ENCODE measurements around the gene REV3L.

The REV3L gene

GRCh38 chr6:111382476-111383294 lies 100.3 kb downstream of the REV3L start:
- Histone ChIP-seq H3K9ac (ENCODE audit: low read length) (no peak overlapping the region), H3K18ac (ENCODE audit: low read length) (no peak overlapping the region), H2BK15ac (replicated peaks; ENCODE audit: low read depth) (no peak overlapping the region), H4K8ac (ENCODE audit: low read depth, low read length) (no peak overlapping the region), H2BK5ac (ENCODE audit: low read length) (no peak overlapping the region), H3K23ac (ENCODE audit: low read length) (no peak overlapping the region), H2BK120ac (ENCODE audit: low read depth, low read length) (no peak overlapping the region), H3K79me1 (ENCODE audit: low read length) (no peaks in the 10 kb centered on the region), H3K4me2 (ENCODE audit: low read length) (no peak overlapping the region), H3K27me3 (ENCODE audit: insufficient read depth, low read length, poor library complexity) (no peaks in the 10 kb centered on the region), H3K56ac (ENCODE audit: low read length) (no peak overlapping the region), H3K27ac (ENCODE audit: low read depth, low read length) (no peak overlapping the region), H4K5ac (ENCODE audit: low read length) (no peak overlapping the region), H3K36me3 (ENCODE audit: control insufficient read depth, insufficient read depth, low read length) (no peaks in the 10 kb centered on the region), H3K4me1 (ENCODE audit: control insufficient read depth, low read depth, low read length) (no peaks in the 10 kb centered on the region), H3K4me3 (ENCODE audit: low read length) (no peak overlapping the region), H2AK5ac (ENCODE audit: low read length) (no peak overlapping the region), H3K79me2 (ENCODE audit: control insufficient read depth, insufficient read depth, low read length) (no peaks in the 10 kb centered on the region), H3K4ac (ENCODE audit: low read depth, low read length) (no peak overlapping the region)
- no CpG with 5 or more reads among the region's 9 CpGs for WGBS (ENCODE audit: extremely low coverage, insufficient coverage, low lambda C conversion rate)
- DNase-seq, result no peak

- Histone ChIP-seq H3K18ac (ENCODE audit: low read length) (no peak overlapping the region), H3K9ac (ENCODE audit: low read length) (no peak overlapping the region), H3K79me2 (ENCODE audit: control insufficient read depth, insufficient read depth, low read length) (no peaks in the 10 kb centered on the region), H3K36me3 (ENCODE audit: control insufficient read depth, insufficient read depth, low read length) (no peaks in the 10 kb centered on the region), H3K4me3 (ENCODE audit: low read length) (no peak overlapping the region), H4K8ac (ENCODE audit: low read depth, low read length) (no peak overlapping the region), H3K56ac (ENCODE audit: low read length) (no peak overlapping the region), H2BK120ac (ENCODE audit: low read depth, low read length) (no peak overlapping the region), H2BK15ac (replicated peaks; ENCODE audit: low read depth) (no peak overlapping the region), H4K5ac (ENCODE audit: low read length) (no peak overlapping the region), H3K27ac (ENCODE audit: low read depth, low read length) (no peak overlapping the region), H3K4ac (ENCODE audit: low read depth, low read length) (no peak overlapping the region), H3K4me1 (ENCODE audit: control insufficient read depth, low read depth, low read length) (no peaks in the 10 kb centered on the region), H3K23ac (ENCODE audit: low read length) (no peak overlapping the region), H3K27me3 (ENCODE audit: insufficient read depth, low read length, poor library complexity) (no peaks in the 10 kb centered on the region), H3K4me2 (ENCODE audit: low read length) (no peak overlapping the region), H2BK5ac (ENCODE audit: low read length) (no peak overlapping the region), H3K79me1 (ENCODE audit: low read length) (no peaks in the 10 kb centered on the region), H2AK5ac (ENCODE audit: low read length) (no peak overlapping the region)
- no peak for DNase-seq
- WGBS (ENCODE audit: extremely low coverage, insufficient coverage, low lambda C conversion rate), result no CpG with 5 or more reads among the region's 1 CpG
Observed at GRCh38 chr6:111381728-111382127, 101.3 kb downstream of the REV3L start.

- no peak overlapping the region for H4K8ac ChIP-seq (ENCODE audit: low read depth, low read length)
- no peak for DNase-seq
- no peaks in the 10 kb centered on the region for H3K79me1 ChIP-seq (ENCODE audit: low read length)
- no peak overlapping the region for H3K4me2 ChIP-seq (ENCODE audit: low read length)
- H3K18ac ChIP-seq (ENCODE audit: low read length), result no peak overlapping the region
- H2BK120ac ChIP-seq (ENCODE audit: low read depth, low read length), result no peak overlapping the region
- no peak overlapping the region for H3K9ac ChIP-seq (ENCODE audit: low read length)
- no peak overlapping the region for H3K27ac ChIP-seq (ENCODE audit: low read depth, low read length)
- H3K4me1 ChIP-seq (ENCODE audit: control insufficient read depth, low read depth, low read length), result no peaks in the 10 kb centered on the region
- no peak overlapping the region for H3K56ac ChIP-seq (ENCODE audit: low read length)
- H3K23ac ChIP-seq (ENCODE audit: low read length), result no peak overlapping the region
- H3K4me3 ChIP-seq (ENCODE audit: low read length), result no peak overlapping the region
- H3K4ac ChIP-seq (ENCODE audit: low read depth, low read length), result no peak overlapping the region
- H4K5ac ChIP-seq (ENCODE audit: low read length), result no peak overlapping the region
- no peak overlapping the region for H2AK5ac ChIP-seq (ENCODE audit: low read length)
- H2BK5ac ChIP-seq (ENCODE audit: low read length), result no peak overlapping the region
- H3K79me2 ChIP-seq (ENCODE audit: control insufficient read depth, insufficient read depth, low read length), result no peaks in the 10 kb centered on the region
- no peak overlapping the region for H2BK15ac ChIP-seq (replicated peaks; ENCODE audit: low read depth)
- no peaks in the 10 kb centered on the region for H3K36me3 ChIP-seq (ENCODE audit: control insufficient read depth, insufficient read depth, low read length)
- H3K27me3 ChIP-seq (ENCODE audit: insufficient read depth, low read length, poor library complexity), result no peaks in the 10 kb centered on the region
Observed at GRCh38 chr6:111381123-111381522, 101.9 kb downstream of the REV3L start.

GRCh38 chr6:111379831-111380230 lies 103.2 kb downstream of the REV3L start:
- DNase-seq, result no peak
- no peak overlapping the region for H3K4ac ChIP-seq (ENCODE audit: low read depth, low read length)
- no peak overlapping the region for H3K18ac ChIP-seq (ENCODE audit: low read length)
- no peaks in the 10 kb centered on the region for H3K27me3 ChIP-seq (ENCODE audit: insufficient read depth, low read length, poor library complexity)
- H4K8ac ChIP-seq (ENCODE audit: low read depth, low read length), result no peak overlapping the region
- H3K4me2 ChIP-seq (ENCODE audit: low read length), result no peak overlapping the region
- no peak overlapping the region for H3K4me3 ChIP-seq (ENCODE audit: low read length)
- no peak overlapping the region for H3K23ac ChIP-seq (ENCODE audit: low read length)
- no peaks in the 10 kb centered on the region for H3K79me2 ChIP-seq (ENCODE audit: control insufficient read depth, insufficient read depth, low read length)
- H3K56ac ChIP-seq (ENCODE audit: low read length), result no peak overlapping the region
- H2BK15ac ChIP-seq (replicated peaks; ENCODE audit: low read depth), result no peak overlapping the region
- no peak overlapping the region for H2BK5ac ChIP-seq (ENCODE audit: low read length)
- no peak overlapping the region for H4K5ac ChIP-seq (ENCODE audit: low read length)
- no peaks in the 10 kb centered on the region for H3K79me1 ChIP-seq (ENCODE audit: low read length)
- no peaks in the 10 kb centered on the region for H3K36me3 ChIP-seq (ENCODE audit: control insufficient read depth, insufficient read depth, low read length)
- H3K9ac ChIP-seq (ENCODE audit: low read length), result no peak overlapping the region
- no peak overlapping the region for H2BK120ac ChIP-seq (ENCODE audit: low read depth, low read length)
- WGBS (ENCODE audit: extremely low coverage, insufficient coverage, low lambda C conversion rate), result no CpG with 5 or more reads among the region's 2 CpGs
- H3K4me1 ChIP-seq (ENCODE audit: control insufficient read depth, low read depth, low read length), result no peaks in the 10 kb centered on the region
- no peak overlapping the region for H2AK5ac ChIP-seq (ENCODE audit: low read length)
- H3K27ac ChIP-seq (ENCODE audit: low read depth, low read length), result no peak overlapping the region

GRCh38 chr6:111379302-111379701 lies 103.7 kb downstream of the REV3L start:
- DNase-seq, result no peak
- H2BK5ac ChIP-seq (ENCODE audit: low read length), result no peak overlapping the region

GRCh38 chr6:111377558-111378120 lies 105.4 kb downstream of the REV3L start:
- Histone ChIP-seq H3K27me3 (ENCODE audit: insufficient read depth, low read length, poor library complexity) (no peaks in the 10 kb centered on the region), H3K79me1 (ENCODE audit: low read length) (no peaks in the 10 kb centered on the region)

More at GRCh38 chr6:111379302-111379701, 103.7 kb downstream of the REV3L start:
- H3K4me3 ChIP-seq (ENCODE audit: low read length), result no peak overlapping the region
- no peak overlapping the region for H3K27ac ChIP-seq (ENCODE audit: low read depth, low read length)
- H3K4me2 ChIP-seq (ENCODE audit: low read length), result no peak overlapping the region
- H3K18ac ChIP-seq (ENCODE audit: low read length), result no peak overlapping the region
- no peaks in the 10 kb centered on the region for H3K4me1 ChIP-seq (ENCODE audit: control insufficient read depth, low read depth, low read length)
- H3K4ac ChIP-seq (ENCODE audit: low read depth, low read length), result no peak overlapping the region
- H3K79me1 ChIP-seq (ENCODE audit: low read length), result no peaks in the 10 kb centered on the region
- no peak overlapping the region for H4K5ac ChIP-seq (ENCODE audit: low read length)
- H3K27me3 ChIP-seq (ENCODE audit: insufficient read depth, low read length, poor library complexity), result no peaks in the 10 kb centered on the region
- H2BK15ac ChIP-seq (replicated peaks; ENCODE audit: low read depth), result no peak overlapping the region
- no peak overlapping the region for H4K8ac ChIP-seq (ENCODE audit: low read depth, low read length)
- H3K23ac ChIP-seq (ENCODE audit: low read length), result no peak overlapping the region
- no peaks in the 10 kb centered on the region for H3K36me3 ChIP-seq (ENCODE audit: control insufficient read depth, insufficient read depth, low read length)
- H3K79me2 ChIP-seq (ENCODE audit: control insufficient read depth, insufficient read depth, low read length), result no peaks in the 10 kb centered on the region
- H3K9ac ChIP-seq (ENCODE audit: low read length), result no peak overlapping the region
- H2BK120ac ChIP-seq (ENCODE audit: low read depth, low read length), result no peak overlapping the region
- no peak overlapping the region for H2AK5ac ChIP-seq (ENCODE audit: low read length)
- no peak overlapping the region for H3K56ac ChIP-seq (ENCODE audit: low read length)

More at GRCh38 chr6:111377558-111378120, 105.4 kb downstream of the REV3L start:
- Histone ChIP-seq H3K79me2 (ENCODE audit: control insufficient read depth, insufficient read depth, low read length) (no peaks in the 10 kb centered on the region), H3K56ac (ENCODE audit: low read length) (no peak overlapping the region), H3K36me3 (ENCODE audit: control insufficient read depth, insufficient read depth, low read length) (no peaks in the 10 kb centered on the region), H2AK5ac (ENCODE audit: low read length) (no peak overlapping the region), H4K5ac (ENCODE audit: low read length) (no peak overlapping the region), H2BK120ac (ENCODE audit: low read depth, low read length) (no peak overlapping the region), H3K4me1 (ENCODE audit: control insufficient read depth, low read depth, low read length) (no peaks in the 10 kb centered on the region), H3K4ac (ENCODE audit: low read depth, low read length) (no peak overlapping the region), H3K23ac (ENCODE audit: low read length) (no peak overlapping the region), H3K18ac (ENCODE audit: low read length) (no peak overlapping the region), H3K9ac (ENCODE audit: low read length) (no peak overlapping the region), H2BK15ac (replicated peaks; ENCODE audit: low read depth) (no peak overlapping the region), H3K27ac (ENCODE audit: low read depth, low read length) (no peak overlapping the region), H4K8ac (ENCODE audit: low read depth, low read length) (no peak overlapping the region), H3K4me3 (ENCODE audit: low read length) (no peak overlapping the region), H2BK5ac (ENCODE audit: low read length) (no peak overlapping the region), H3K4me2 (ENCODE audit: low read length) (no peak overlapping the region)
- DNase-seq, result no peak
- no CpG with 5 or more reads among the region's 2 CpGs for WGBS (ENCODE audit: extremely low coverage, insufficient coverage, low lambda C conversion rate)

All from mesendoderm (in vitro differentiated cells).